ENCODE measurements around the gene CDH4.

DNA sequence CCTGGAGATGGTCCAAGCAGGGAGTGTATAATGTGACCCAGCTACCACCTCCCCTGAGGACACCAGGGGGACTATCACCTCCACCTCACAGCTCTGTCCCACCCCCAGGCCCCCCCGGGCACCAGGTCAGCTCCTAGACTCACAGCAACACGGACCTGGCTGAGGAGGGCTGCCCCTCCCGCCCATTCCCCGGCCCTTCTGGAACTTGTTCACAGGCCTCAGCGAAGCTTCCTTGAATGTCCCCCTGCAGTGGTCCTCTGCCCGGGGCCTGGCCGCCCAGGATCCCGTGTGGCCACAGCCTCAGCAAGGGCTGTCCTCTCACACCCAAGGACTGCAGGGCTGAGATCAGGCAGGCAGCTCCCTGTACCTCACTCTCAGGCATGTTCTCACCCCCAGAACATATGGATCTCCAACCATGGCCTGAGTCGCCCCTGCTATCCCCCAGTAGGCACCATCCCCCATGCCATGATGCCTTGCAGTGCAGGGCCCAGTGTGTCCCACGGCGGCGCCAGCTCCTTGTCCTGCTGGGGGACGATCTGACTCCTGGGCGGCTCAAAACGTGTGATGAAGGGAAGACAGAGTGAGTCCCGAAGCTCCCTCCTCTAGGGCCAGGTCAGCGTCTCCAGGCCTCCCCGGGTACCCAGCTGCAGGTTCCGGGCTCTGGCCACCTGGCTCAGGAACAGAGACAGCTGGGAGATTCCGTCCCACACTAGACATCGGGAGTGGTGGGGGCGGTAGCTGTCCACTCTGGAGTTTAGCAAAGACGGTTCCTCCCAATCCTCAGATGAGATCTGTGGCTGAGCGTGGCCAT, 655.2 kb downstream of the CDH4 start:
- TF ChIP-seq, protein P1, sequence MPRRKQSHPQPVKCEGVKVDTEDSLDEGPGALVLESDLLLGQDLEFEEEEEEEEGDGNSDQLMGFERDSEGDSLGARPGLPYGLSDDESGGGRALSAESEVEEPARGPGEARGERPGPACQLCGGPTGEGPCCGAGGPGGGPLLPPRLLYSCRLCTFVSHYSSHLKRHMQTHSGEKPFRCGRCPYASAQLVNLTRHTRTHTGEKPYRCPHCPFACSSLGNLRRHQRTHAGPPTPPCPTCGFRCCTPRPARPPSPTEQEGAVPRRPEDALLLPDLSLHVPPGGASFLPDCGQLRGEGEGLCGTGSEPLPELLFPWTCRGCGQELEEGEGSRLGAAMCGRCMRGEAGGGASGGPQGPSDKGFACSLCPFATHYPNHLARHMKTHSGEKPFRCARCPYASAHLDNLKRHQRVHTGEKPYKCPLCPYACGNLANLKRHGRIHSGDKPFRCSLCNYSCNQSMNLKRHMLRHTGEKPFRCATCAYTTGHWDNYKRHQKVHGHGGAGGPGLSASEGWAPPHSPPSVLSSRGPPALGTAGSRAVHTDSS (tag by site-specific recombination; IDR thresholded peaks at IDR 0.05): no peak
- TF ChIP-seq ZNF585B (tag by site-specific recombination; IDR thresholded peaks at IDR 0.05) (no peak), ZNF514 (tag by site-specific recombination; IDR thresholded peaks at IDR 0.05) (no peak), ZNF48 (tag by site-specific recombination; IDR thresholded peaks at IDR 0.05) (no peak), ZNF239 (tag by site-specific recombination; IDR thresholded peaks at IDR 0.05) (no peak), KLF16 (tag by site-specific recombination; IDR thresholded peaks at IDR 0.05) (no peak)
- TF ChIP-seq, protein P2, sequence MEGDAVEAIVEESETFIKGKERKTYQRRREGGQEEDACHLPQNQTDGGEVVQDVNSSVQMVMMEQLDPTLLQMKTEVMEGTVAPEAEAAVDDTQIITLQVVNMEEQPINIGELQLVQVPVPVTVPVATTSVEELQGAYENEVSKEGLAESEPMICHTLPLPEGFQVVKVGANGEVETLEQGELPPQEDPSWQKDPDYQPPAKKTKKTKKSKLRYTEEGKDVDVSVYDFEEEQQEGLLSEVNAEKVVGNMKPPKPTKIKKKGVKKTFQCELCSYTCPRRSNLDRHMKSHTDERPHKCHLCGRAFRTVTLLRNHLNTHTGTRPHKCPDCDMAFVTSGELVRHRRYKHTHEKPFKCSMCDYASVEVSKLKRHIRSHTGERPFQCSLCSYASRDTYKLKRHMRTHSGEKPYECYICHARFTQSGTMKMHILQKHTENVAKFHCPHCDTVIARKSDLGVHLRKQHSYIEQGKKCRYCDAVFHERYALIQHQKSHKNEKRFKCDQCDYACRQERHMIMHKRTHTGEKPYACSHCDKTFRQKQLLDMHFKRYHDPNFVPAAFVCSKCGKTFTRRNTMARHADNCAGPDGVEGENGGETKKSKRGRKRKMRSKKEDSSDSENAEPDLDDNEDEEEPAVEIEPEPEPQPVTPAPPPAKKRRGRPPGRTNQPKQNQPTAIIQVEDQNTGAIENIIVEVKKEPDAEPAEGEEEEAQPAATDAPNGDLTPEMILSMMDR (tag by site-specific recombination; IDR thresholded peaks at IDR 0.05): no peak
- TF ChIP-seq, protein P3, sequence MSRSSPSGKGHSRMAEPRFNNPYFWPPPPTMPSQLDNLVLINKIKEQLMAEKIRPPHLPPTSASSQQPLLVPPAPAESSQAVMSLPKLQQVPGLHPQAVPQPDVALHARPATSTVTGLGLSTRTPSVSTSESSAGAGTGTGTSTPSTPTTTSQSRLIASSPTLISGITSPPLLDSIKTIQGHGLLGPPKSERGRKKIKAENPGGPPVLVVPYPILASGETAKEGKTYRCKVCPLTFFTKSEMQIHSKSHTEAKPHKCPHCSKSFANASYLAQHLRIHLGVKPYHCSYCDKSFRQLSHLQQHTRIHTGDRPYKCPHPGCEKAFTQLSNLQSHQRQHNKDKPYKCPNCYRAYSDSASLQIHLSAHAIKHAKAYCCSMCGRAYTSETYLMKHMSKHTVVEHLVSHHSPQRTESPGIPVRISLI (tag by site-specific recombination; IDR thresholded peaks at IDR 0.05): no peak
- TF ChIP-seq, protein P4, sequence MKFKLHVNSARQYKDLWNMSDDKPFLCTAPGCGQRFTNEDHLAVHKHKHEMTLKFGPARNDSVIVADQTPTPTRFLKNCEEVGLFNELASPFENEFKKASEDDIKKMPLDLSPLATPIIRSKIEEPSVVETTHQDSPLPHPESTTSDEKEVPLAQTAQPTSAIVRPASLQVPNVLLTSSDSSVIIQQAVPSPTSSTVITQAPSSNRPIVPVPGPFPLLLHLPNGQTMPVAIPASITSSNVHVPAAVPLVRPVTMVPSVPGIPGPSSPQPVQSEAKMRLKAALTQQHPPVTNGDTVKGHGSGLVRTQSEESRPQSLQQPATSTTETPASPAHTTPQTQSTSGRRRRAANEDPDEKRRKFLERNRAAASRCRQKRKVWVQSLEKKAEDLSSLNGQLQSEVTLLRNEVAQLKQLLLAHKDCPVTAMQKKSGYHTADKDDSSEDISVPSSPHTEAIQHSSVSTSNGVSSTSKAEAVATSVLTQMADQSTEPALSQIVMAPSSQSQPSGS (tag by site-specific recombination; IDR thresholded peaks at IDR 0.05; ENCODE audit: low read depth): no peak
